Adrenal gland (tissue), 5 donors: ENCODE results near the gene KIF26B.

Experiments
- POLR2A ChIP-seq, 2 donors: fragments of 450-650 bp; IDR thresholded peaks; one replicate each; pipeline ENCODE4 v1.6.1; 2017; ENCODE audit warnings: antibody characterized with exemption in 2 of 2, mild to moderate bottlenecking in 2 of 2, moderate library complexity in 1 of 2
- TF ChIP-seq, protein P1 (sequence below), 6 experiments: fragments of 450-650 bp in 4 of 6; fragments of 200-600 bp in 2 of 6; sonication (generic) in 1 of 6; IDR thresholded peaks; 1 replicate in 5 of 6; 2 replicates in 1 of 6; pipeline versions ENCODE4 v1.5.1 to v1.8.0; 2016 to 2021; ENCODE audit warnings: antibody characterized with exemption in 6 of 6, mild to moderate bottlenecking in 2 of 6, moderate library complexity in 1 of 6
- donor health status: DM: no; HTN: no; CAD: no.

DNA sequence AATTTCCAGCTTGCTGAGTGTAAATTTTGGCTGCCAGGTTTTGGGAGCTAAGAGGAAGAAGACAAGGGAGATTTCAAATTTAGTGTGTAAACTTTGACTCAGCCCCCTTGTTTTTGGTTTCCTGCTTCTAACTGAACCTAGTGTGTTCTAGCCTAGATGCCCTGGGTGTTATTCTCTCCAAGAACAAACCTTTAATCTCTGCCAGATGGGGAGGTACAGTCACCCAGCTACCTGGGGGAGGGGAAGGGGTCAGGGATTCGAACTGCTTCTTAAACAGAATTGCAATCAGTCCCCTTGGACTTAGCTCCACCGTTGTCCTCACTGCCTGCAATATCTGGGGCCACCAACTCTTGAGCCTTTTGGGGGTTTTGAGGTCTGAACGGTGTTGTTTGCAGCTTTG, 238.9 kb downstream of the KIF26B start:
- no peak for TF ChIP-seq POLR2A (IDR thresholded peaks at IDR 0.05)
- TF ChIP-seq, protein P1, sequence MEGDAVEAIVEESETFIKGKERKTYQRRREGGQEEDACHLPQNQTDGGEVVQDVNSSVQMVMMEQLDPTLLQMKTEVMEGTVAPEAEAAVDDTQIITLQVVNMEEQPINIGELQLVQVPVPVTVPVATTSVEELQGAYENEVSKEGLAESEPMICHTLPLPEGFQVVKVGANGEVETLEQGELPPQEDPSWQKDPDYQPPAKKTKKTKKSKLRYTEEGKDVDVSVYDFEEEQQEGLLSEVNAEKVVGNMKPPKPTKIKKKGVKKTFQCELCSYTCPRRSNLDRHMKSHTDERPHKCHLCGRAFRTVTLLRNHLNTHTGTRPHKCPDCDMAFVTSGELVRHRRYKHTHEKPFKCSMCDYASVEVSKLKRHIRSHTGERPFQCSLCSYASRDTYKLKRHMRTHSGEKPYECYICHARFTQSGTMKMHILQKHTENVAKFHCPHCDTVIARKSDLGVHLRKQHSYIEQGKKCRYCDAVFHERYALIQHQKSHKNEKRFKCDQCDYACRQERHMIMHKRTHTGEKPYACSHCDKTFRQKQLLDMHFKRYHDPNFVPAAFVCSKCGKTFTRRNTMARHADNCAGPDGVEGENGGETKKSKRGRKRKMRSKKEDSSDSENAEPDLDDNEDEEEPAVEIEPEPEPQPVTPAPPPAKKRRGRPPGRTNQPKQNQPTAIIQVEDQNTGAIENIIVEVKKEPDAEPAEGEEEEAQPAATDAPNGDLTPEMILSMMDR (IDR thresholded peaks at IDR 0.05): no peak
